Heart left ventricle (tissue), 13 donors: Measurements from ENCODE around the gene SLC39A9.

Source experiments
- CTCF ChIP-seq, 12 donors: fragments of 200-600 bp; sonication (generic) in 4 of 12; IDR thresholded peaks; one replicate each; pipeline versions ENCODE4 v1.5.0 to v1.8.0; 2018 to 2022; ENCODE audit warnings: antibody characterized with exemption in 12 of 12, mild to moderate bottlenecking in 5 of 12
- POLR2A ChIP-seq, 2 donors: fragments of 450-650 bp; IDR thresholded peaks; one replicate each; pipeline ENCODE4 v1.6.1; 2017; ENCODE audit warnings: antibody characterized with exemption in 2 of 2, mild to moderate bottlenecking in 2 of 2, moderate library complexity in 2 of 2
- donor health status: ischemic (EF 13 %, LVEDD 7.1; RV severe dilation, severe dysfunction).
- donor health status: DM: no; HTN: yes; CAD: no.
- donor health status: DM: no; HTN: no; CAD: no.
- donor health status: ischemic (EF 25% LVEDD 6.9; RV normal size, moderate dysfunction).
- donor health status: ischemic (EF 25% LVEDD 5.7; RV mildly dilated, moderate dysfunction).
- donor health status: ischemic (EF 35%, LVEDD 5.7; RV mildly dilated, moderate dysfunction).
- donor health status: nonischemic (EF 11% LVEDD 7.7; RV severe dilation, severe dysfunction).
- donor health status: DM: yes; HTN: yes; CAD: no.
- donor health status: PGD.
- donor health status: ischemic (EF 29% LVEDD 5.4; RV normal size, mild dysfunction).
- donor health status: nonischemic (EF 23%, LVEDD 6.1; RV moderate dilation, normal function).

- TF ChIP-seq CTCF (IDR thresholded peaks at IDR 0.05) (no peak), POLR2A (IDR thresholded peaks at IDR 0.05) (no peak)
These were observed 1.7 kb downstream of the SLC39A9 start for GRCh38 chr14:69400154-69400553.
